Activated naive CD4-positive, alpha-beta T cell treated with Interleukin-2 at 50 U/mL for 16 hours (primary cell): ENCODE measurements around the gene ZNF275.
"Not testable (repeated sequence)": the region's sequence is repeated elsewhere in the genome, so short reads cannot be mapped to it uniquely, and the experiment has no call there.

ENCODE experiments used
- DNase-seq: peaks from one replicate; pipeline ENCODE4 v3.0.0-alpha.2; 2020

ZNF275 gene

GRCh38 chrX:153388722-153389459 lies 54.9 kb downstream of the ZNF275 start:
- DNase-seq: no peak

GRCh38 chrX:153389460-153389768 lies 55.5 kb downstream of the ZNF275 start:
- DNase-seq: not testable (repeated sequence)

GRCh38 chrX:153392642-153393321 lies 58.8 kb downstream of the ZNF275 start:
- no peak for DNase-seq

- DNase-seq: no peak
These were observed 60.7 kb downstream of the ZNF275 start for GRCh38 chrX:153394612-153395011.

- DNase-seq: no peak
These were observed 61.8 kb downstream of the ZNF275 start for GRCh38 chrX:153395613-153396319.

GRCh38 chrX:153396320-153397195 lies 62.6 kb downstream of the ZNF275 start:
- no peak for DNase-seq

GRCh38 chrX:153397256-153397960 lies 63.5 kb downstream of the ZNF275 start:
- no peak for DNase-seq

- no peak for DNase-seq
These were observed 64.5 kb downstream of the ZNF275 start for GRCh38 chrX:153398275-153398960.

- peak; percentile 56 for DNase-seq
These were observed 66.5 kb downstream of the ZNF275 start for GRCh38 chrX:153400146-153401132.

GRCh38 chrX:153401133-153401764 lies 67.3 kb downstream of the ZNF275 start, which contains the start of gene PNMA6E:
TSS of gene PNMA6E (minus strand) at chrX:153401350. CDS start at chrX:153398849, 2,501 bp downstream.
- DNase-seq: no peak
